Endometrium (tissue), 2 donors: Measurements from ENCODE around the gene GAB3.

Experiments used
- FAIRE-seq: peaks from 2 replicates; lab custom pipeline; 2012; peaks lifted over from hg19 to GRCh38; lab: Jason Lieb, UNC
- donor health status: control.
- donor health status: control.

GAB3 gene, protein sequence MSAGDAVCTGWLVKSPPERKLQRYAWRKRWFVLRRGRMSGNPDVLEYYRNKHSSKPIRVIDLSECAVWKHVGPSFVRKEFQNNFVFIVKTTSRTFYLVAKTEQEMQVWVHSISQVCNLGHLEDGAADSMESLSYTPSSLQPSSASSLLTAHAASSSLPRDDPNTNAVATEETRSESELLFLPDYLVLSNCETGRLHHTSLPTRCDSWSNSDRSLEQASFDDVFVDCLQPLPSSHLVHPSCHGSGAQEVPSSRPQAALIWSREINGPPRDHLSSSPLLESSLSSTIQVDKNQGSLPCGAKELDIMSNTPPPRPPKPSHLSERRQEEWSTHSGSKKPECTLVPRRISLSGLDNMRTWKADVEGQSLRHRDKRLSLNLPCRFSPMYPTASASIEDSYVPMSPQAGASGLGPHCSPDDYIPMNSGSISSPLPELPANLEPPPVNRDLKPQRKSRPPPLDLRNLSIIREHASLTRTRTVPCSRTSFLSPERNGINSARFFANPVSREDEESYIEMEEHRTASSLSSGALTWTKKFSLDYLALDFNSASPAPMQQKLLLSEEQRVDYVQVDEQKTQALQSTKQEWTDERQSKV

DNA sequence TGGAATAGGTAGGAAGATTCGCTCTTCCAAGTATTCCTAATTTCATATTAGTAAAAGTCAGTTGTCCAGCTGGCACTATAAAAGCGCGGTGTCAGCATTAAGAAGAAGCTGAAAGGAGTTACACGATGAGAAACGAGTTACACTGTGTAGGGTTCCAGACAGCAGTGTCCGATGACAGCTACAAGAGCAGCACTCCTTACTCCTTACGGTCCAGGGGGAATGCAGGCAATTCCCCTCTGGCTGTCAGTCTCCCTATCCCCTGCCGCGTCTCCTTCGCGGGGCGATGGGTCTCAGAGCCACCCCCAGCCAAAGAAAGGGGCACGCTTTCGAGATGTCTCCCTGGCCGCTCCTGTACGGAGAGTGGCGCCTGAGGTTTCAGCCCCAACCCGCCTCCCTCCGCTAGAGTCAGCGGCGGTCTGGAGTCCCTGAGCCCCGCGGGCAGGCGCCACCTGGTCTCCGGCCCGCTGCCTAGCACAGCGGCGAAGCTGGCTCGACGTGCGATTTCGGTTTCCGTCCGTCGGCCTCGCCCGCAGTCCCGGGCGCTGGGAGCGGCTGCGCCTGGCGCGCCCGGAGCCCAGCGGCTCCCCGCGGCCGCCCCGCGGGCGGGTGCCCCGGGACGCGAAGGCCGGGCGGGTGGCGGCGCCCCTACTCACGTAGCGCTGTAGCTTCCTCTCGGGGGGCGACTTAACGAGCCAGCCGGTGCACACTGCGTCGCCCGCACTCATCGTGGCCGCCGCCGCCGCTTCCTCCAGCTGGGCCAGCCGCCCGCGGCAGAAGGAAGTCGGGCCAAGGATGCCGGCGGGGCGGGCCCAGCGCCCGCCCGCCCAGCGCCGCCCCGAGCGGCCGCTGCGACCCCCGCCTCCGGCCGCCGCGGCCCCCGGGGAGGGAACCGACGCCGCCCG lies at the start of gene GAB3:
TSS of gene GAB3 (minus strand) at position 777 of the 902 bp plus-strand sequence. CDS start at position 725, 52 bp downstream.
- no peak for FAIRE-seq

DNA sequence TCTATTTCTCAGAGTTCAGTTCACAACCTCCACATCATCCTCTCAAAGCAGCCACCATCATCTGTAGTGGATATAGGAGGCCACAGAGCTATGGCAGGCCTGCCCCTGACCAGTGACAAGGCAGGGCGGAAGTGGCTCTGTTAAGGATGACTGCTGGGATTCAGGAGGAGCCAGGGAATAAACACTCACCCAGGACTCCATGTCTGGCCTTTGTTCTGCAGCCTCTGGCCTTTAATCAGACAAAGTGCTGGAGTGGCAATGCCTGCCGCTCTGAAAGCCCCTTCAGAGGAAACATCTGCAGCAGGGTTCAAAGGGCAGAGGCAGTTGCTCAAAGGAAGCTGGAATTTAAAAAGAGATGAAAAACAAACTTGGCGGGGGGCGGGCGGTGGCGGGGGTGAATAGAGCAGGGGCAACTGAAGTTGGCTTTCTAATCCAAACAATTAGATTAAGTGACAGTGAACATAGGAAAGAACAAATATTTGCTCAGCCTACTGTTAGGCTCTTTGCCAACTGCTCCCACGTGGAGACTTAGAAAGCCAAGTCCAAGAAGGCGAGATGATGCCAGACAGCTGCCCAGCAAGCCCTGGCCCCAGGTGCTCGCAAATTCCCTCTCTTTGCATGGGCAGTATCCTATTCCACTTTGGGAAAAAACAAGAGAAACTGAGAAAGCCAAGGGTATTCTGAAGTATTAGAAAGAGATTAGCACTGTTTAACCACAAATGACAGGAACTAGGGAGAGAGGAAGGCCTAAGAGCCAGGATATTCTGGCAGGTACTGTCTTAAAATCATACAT lies 48.9 kb upstream of the GAB3 start:
- no peak for FAIRE-seq

DNA sequence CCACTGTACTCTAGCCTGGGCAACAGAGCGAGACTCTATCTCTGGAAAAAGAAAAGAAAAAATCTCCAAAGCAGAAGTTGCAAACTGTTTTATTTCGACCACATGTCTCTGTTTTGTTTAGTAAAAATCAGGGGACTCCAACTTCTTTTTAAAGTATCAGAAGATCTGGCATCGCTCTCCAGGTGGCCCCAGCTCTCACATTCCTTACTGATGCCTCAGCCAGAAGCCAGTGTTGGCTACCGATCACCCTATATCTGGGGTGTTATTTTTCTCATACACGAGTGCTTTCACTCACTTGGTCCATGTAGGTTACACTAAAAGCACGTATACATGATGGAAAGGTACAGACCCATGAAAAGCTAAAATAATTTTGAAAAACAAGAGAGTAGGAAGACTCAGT lies 46.1 kb upstream of the GAB3 start:
- FAIRE-seq = no peak

DNA sequence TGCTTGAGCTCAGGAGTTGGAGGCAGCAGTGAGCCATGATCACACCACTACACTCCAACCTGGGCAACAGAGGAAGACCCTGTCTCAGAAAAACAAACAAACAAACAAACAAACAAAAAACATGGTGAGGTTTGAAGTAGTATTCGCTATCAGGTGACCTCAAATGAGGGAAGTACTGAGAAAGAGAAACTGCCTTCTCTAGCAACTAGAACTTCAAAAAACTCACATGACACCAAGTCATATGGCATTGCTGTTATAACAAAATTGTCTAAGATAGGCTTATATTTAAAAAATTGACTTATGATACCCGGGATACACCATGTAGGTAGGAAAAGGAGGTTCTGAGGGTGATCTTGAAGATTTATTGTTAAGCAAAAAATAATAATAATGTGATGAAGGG lies 44.1 kb upstream of the GAB3 start:
- no peak for FAIRE-seq

DNA sequence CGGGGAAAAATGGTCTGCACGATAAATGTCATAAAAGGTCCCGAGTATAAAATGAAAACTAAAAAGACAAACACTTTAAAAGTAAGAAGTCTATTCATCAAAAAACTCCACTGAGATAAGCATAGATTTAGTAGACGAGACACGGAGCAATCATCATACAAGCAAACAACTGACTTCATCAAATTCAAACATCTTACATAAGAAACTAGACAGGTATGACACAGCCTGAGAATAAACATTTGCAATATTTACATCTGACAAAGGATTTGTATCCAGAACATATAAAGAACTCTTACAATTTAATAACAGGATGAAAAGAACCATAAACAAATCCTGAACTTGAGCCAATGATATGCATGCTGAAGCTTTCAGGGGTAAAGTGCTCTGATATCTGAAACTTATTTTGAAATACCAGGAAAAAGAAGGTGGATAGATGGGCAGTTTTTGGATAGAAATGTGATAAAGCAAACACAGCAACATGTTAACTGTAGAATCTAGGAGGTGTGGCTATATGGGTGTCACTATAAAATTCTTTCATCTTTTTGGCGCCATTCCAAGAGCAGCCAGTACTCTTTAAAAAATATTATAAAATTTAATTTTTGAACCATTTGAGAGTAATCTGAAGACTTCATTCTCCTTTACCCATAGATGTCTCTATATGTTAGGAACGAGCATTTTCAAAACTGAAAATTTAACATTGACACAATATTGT lies 42.4 kb upstream of the GAB3 start:
- no peak for FAIRE-seq

DNA sequence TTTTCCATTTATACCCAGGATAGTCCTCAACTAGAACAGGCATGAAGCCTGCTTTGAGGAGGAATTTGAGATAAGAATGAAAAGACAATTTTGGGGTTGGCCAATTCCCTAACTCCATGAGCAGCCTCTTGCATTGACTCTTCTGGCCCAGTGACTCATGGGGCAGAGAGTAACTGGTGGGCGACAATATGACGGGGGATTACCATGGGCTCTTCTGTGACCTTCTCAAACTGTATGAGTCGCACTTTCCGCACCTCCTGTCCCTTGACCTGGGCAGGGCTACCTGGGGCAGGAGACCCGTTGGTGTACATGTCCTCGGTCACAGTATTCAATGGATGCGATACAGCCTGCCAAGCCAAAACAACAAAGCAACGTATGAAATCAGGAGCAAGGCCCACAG lies 41.1 kb upstream of the GAB3 start:
- no peak for FAIRE-seq

DNA sequence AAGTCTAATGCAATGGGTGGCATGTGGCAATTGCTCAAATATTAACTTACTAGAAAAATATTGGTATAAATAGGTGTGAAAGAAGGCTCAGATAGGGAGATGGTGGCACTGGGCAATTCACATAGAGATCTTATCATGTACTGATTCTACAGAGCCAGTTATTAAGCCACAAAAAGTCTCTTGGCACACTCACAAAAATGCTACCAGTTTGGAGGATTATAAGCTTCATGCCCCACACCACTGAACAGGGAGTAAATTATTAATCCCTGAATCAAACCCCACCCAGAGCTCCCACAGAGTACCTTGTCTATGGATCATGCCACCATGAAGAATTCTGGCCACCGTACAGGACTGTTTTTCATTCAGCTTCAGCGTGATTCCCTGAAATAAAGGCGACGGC lies 40.6 kb upstream of the GAB3 start:
- FAIRE-seq = no peak

DNA sequence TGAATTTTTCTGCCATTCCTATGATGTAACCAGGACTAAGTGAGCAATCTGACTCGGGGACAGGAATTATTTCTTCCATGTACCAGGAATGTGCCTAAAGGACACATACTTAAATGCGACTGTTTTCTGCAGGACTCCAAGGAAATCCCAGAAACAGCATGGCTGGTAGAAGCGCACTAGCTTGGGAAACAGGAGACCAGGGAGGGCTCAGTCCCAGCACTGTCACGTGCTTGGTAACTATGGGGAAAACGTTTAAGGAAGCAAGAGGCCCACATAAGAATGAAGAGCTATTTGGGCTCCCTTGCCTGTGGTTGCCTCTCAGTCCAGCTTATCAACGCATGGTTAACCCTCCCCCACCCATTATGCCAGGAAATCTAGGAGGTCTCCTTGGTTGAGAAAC lies 34.8 kb upstream of the GAB3 start:
- FAIRE-seq = no peak

DNA sequence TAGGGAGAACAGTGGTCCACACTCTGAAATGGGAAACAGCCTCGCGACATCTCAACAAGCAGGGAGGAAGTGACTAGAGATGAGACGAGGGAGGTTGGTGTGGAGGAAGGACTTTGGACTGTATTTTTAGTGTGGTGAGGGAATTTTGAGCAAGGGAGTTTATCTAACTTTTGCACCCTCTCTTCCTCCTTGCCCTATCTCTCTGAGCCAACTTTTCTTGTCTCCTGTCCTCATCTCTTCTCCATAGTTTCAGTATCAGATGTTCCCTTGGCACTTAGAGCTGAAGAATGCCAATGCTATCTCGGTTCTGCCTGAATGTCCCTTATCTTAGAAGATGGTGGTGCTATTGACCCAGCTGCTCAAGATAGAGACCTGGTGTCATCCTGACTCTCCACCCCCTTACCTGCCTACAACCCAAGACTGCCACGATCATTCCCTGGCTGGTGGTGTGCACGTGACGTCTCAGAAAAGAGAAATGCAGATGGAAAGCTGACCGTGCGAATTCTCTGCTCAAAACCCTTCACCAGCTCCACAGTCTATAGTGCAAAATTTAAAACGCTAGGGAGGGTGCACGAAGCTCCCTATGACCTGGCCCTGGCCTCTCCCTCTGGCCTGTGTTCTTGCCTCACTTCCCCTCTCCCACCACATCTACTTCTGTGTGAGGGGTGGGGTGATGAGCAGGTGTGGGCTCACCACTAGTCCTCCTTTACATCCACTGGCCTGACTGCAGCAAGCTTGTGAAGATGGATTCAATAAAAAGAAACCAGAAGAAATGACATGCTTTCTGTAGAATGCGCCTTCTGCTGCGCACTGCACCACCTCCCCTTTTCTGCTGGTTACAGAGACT lies 33.5 kb upstream of the GAB3 start:
- FAIRE-seq = no peak

DNA sequence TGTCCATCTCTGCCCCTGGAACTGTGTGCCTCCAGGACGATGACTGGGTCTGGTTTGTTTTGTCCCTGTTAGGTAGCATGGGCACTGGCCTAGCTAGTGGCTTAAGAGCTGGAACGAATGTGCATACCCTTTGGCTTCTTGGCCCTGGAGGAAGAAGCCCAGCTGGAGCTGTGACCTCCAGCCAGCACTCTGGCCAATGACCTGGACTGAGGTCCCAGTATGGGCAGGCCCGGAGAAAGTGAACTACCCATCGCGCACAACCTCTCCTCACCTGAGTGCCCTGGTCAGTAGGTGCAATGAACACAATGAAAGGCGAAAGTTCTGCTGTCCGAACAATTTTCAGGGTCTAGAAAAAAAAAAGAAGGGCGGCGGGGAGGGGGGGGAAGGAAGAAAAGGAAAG lies 30.1 kb upstream of the GAB3 start:
- FAIRE-seq = no peak

DNA sequence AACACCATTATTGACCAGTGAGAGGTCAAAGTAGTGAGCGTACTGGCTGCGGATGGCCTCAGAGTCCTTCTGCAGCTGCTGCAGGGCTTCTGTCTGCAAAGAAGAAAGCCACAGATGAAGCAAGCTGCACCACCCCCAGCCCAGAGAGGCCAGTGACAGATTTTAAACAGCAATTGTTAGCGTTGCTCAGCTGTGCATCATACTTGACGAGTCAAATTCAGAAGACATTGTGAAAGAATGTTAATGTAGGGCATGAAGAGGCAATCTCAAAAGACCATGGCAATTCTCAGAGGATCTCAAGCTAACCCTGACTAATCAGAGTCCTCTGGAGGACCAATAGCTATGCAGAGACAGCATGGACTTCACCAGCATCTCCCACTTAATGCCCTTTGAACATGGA lies 28.4 kb upstream of the GAB3 start:
- no peak for FAIRE-seq

DNA sequence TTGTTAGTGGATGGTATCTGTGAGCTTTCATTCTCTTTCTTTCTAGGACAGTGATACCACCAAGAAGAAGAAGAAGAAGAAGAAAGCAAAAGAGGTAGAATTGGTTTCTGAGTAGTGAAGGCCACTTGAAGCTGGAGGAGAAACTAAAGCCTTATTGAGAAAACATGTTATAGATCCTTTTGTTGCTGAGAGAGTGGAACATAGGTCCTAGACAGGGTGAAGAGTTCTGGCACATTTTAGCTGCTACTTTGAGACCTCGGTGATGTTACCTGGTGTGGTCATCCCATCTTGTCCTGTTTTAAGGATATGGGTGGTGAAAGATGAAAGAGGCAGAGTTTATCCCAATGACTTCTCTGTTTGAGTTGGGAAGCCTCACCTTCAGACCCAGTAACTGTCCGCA lies 25.9 kb upstream of the GAB3 start:
- no peak for FAIRE-seq

DNA sequence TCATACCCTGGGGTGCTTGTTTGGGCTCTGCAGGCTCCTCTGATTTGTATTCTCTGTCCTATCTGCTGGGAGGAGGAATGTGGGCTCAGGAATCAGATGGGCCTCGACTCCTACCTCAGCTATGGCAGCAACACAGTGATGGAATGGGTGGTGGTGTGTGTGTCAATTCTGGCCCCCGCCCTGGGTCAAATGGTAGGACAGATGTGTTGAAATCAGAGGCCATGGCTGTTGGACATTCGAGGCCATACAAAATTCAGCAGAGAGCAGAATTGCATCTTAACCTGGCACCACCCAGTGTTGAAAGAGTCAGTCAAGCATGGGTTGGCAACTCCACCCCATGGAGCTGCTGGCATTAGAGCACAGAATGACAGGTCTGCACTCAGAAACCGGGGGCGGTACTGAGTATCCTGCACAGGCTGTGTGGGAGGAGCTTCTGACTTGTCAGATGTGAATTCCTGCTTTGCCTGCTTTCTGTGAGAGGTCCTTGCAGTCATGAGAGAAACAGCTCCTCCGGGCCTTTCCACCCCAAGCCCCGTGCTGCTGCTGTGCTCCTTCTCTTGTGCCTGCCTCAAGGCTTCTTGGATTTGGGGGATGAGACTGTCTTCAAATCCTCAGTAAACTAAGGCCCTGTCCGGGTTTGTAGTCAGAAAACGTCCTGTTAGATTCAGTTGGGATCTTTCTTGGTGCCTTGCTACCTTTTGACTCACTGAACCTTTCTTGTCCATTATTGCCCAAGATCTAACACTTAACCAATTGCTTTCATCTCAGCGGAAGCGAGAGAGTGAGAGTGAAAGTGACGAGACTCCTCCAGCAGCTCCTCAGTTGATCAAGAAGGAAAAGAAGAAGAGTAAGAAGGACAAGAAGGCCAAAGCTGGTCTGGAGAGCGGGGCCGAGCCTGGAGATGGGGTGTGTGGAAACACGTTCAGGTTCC lies 24.8 kb upstream of the GAB3 start:
- FAIRE-seq = no peak

DNA sequence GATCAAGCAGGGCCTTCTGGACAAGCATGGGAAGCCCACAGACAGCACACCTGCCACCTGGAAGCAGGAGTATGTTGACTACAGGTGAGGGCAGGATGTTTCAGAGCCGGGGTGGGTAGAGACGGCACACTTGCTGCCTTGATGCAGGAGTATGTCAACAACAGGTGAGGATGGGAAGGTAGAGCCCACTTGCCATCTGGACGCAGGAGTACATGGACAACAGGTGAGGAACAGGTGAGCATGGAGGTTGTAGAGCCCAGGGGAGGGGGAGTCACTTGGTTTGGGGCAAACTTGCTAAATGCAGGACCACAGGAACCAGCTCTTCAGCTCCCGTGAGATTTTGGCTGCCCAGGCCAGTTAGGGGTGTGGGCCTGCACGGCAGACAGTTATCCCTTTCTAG lies 23.7 kb upstream of the GAB3 start:
- FAIRE-seq = no peak

DNA sequence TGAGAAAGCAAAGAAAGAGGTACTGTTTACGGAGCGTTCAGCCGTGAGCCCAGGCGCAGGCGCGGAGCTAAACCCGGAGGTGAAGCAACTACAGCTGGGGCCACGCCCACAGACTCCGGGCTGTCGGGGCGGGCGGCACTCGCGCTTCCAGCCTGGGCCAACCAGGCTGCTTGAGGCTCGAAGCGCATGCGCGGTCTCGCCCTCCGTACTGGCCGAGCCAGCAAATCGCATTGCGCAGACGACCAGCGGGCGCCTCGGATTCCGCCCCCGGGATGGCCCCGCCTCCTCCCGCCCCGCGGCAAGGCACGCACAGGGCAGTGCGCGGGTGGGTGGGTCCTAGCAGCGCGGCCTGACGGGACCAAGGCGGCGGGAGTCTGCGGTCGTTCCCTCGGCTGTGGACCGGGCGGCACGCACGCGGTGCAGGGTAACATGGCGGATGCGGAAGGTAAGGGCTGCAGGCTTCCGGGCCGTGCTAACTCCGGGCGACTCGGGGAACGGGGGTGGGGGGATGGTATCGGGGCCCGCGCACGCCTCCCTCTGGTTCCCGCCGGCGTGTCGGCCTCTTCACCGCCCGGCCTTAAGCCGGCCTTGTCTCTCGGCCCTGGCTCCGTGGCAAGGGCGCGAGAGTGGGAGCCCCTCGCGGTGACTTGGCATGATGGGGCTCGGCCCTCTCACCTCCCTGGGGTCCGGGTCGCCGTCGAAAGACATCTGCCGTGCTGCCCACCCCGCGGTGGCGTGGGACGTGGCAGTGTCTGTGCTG lies 11.8 kb upstream of the GAB3 start, which contains the start of gene DKC1:
TSS of gene DKC1 (plus strand) at position 328 of the 760 bp plus-strand sequence. CDS start at position 430, 102 bp downstream.
- no peak for FAIRE-seq

DNA sequence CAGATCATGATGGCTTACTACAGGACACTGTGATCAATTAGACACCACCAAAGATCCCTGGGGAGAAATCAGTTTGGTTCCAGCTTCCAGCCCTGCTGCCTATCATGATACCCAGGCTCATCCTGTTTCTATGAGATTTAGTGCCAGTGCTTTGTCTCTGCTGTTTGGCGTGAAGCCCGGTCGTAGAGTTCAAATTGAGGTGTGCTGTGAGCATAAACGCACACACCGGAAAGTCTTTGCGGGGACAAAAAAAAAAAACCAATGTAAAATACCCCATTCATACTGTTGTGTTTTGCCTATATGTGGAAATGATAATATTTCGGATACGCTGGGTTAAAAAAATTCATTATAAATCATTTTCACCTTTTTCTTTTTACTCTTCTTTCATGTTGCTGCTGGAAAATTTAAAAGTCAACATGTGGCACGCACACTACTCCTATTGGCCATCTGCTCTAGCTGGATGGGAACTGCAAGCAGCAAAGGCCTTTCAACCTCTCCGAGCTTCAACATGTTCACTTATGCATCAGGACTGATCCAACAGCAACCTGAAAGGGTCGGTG lies 11.2 kb upstream of the GAB3 start:
- FAIRE-seq = no peak

DNA sequence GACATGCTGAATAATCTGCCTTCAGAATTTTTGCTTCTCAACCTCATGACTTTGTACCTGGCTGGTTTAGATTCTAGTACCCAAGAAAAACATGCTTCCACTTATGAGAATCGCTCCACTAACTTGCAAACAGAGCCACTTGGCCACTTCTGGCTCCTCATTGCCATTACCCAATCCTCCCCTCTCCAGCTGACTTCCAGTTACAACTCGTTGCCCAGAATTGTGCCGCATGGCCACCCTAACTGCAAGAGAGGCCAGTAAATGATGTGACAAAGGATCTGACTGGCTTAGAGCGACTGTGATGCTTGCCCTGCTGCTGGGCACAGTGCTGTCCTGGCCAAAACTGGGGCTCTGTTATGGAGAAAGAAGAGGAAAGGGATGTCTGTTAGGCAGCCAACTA lies 7.8 kb upstream of the GAB3 start:
- FAIRE-seq = no peak

DNA sequence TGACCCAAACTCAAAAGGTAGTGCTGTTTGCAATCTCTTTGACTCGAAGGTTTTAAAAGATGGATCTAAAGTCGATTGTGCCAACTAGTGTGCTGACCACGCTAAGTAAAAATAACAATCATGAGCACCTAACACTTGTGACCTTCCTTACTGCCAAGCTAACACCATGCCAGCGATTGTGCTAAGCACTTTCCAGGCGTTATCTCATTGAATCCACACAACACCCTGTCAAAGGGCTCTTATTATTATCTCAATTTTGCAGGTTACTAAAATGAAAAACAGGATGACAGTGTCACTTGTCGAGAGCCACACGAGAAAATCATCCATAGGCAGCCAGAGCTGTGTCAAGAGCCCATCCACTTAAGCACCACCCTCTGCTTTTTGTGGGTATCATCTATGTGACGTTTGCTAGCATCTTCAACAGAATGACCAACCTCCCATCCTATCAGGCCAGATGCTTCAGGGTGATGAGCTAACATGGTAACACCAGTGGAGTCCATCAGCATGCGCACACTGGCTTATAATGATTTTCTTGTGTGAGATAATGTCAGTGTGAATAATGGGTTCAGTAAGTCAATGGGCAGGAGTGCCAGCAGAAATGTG lies 893 bp upstream of the GAB3 start:
- no peak for FAIRE-seq
